Measurements from ENCODE around the gene ATXN8OS.

DNA sequence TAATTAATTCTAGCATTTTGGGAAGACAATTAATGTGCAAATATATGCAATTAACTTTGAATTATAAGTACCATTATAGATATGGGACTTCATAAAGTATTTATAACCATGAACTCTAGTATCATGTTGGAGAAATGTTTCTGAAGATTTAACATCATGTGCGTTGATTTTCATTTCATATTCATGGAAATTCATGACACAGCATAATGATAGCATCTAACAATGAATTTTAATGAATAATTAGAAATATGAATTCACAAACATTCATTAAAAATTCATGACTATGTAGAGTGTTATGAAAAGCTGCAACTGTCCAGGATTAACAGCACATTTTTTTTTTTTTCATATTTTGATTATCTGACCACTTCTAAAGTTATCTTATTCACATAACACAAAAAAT is 70.7 kb downstream of the ATXN8OS start:
- TF ChIP-seq CTCF (IDR thresholded peaks at IDR 0.05) (no peak), ZFX (IDR thresholded peaks at IDR 0.05; ENCODE audit: borderline replicate concordance) (no peak)
